GM19240 (cell line): ENCODE measurements around the gene TRMT112.
"Not testable (repeated sequence)": the region's sequence is repeated elsewhere in the genome, so short reads cannot be mapped to it uniquely, and the experiment has no call there.

Source experiments
- DNase-seq: peaks from one replicate; pipeline ENCODE4 v3.0.0; 2011; ENCODE audit warnings: low spot score; ENCODE audit not compliant: insufficient read length

The TRMT112 gene

GRCh38 chr11:64331569-64332371 is 14.4 kb upstream of the TRMT112 start:
- DNase-seq: peak; percentile 61

GRCh38 chr11:64330888-64331287 is 13.5 kb upstream of the TRMT112 start:
- DNase-seq: no peak

- no peak for DNase-seq
Observed at GRCh38 chr11:64327993-64328392, 10.6 kb upstream of the TRMT112 start.

- no peak for DNase-seq
Observed at GRCh38 chr11:64327375-64327774, 10.0 kb upstream of the TRMT112 start.

- no peak for DNase-seq
Observed at GRCh38 chr11:64324692-64325469, 7.5 kb upstream of the TRMT112 start.

- DNase-seq: not testable (repeated sequence)
Observed at GRCh38 chr11:64323984-64324383, 6.6 kb upstream of the TRMT112 start.

- DNase-seq: no peak
Observed at GRCh38 chr11:64323373-64323772, 6.0 kb upstream of the TRMT112 start.

GRCh38 chr11:64322925-64323260 is 5.5 kb upstream of the TRMT112 start:
- no peak for DNase-seq

GRCh38 chr11:64321533-64321932 is 4.2 kb upstream of the TRMT112 start:
- no peak for DNase-seq

GRCh38 chr11:64321026-64321425 is 3.7 kb upstream of the TRMT112 start:
- no peak for DNase-seq

GRCh38 chr11:64320556-64320955 is 3.2 kb upstream of the TRMT112 start:
- no peak for DNase-seq

GRCh38 chr11:64318766-64319761 is 1.7 kb upstream of the TRMT112 start:
- DNase-seq: no peak

- DNase-seq: peak; percentile 92
Observed at GRCh38 chr11:64317961-64318765, 804 bp upstream of the TRMT112 start, which contains the start of gene PRDX5. PRDX5 (plus strand) TSS chr11:64318121; CDS start chr11:64318216, 95 bp downstream.

- no peak for DNase-seq
Observed at GRCh38 chr11:64316672-64317324, 561 bp downstream of the TRMT112 start.

- not testable (repeated sequence) for DNase-seq
Observed at GRCh38 chr11:64315667-64316526, 1.5 kb downstream of the TRMT112 start.

GRCh38 chr11:64314805-64315561 is 2.4 kb downstream of the TRMT112 start:
- DNase-seq: no peak

- no peak for DNase-seq
Observed at GRCh38 chr11:64314146-64314804, 3.1 kb downstream of the TRMT112 start.
